BLaER1 (cell line): ENCODE measurements around the gene DNAH9.

Experiments used
- H3K27ac ChIP-seq: shearing (Covaris generic); formaldehyde crosslinking; 2 replicates; pipeline ENCODE4 v1.8.1; 2022
- H3K27me3 ChIP-seq: shearing (Covaris generic); formaldehyde crosslinking; 2 replicates; pipeline ENCODE4 v1.8.1; 2022
- H3K36me3 ChIP-seq: shearing (Covaris generic); formaldehyde crosslinking; 2 replicates; pipeline ENCODE4 v1.8.1; 2022
- H3K4me1 ChIP-seq: shearing (Covaris generic); formaldehyde crosslinking; 2 replicates; pipeline ENCODE4 v1.8.1; 2022
- H3K4me2 ChIP-seq: shearing (Covaris generic); formaldehyde crosslinking; 2 replicates; pipeline ENCODE4 v1.8.1; 2022
- H3K4me3 ChIP-seq: shearing (Covaris generic); formaldehyde crosslinking; 2 replicates; pipeline ENCODE4 v1.8.1; 2022
- H3K9ac ChIP-seq: shearing (Covaris generic); formaldehyde crosslinking; 2 replicates; pipeline ENCODE4 v1.8.1; 2022
- H3K9me3 ChIP-seq: shearing (Covaris generic); formaldehyde crosslinking; 2 replicates; pipeline ENCODE4 v1.8.1; 2022
- H4K20me1 ChIP-seq: shearing (Covaris generic); formaldehyde crosslinking; 2 replicates; pipeline ENCODE4 v1.8.1; 2022
- Cebpa-rat ChIP-seq: shearing (Covaris generic); IDR thresholded peaks from 2 replicates; pipeline ENCODE4 v1.8.1; 2022

The DNAH9 gene

DNA sequence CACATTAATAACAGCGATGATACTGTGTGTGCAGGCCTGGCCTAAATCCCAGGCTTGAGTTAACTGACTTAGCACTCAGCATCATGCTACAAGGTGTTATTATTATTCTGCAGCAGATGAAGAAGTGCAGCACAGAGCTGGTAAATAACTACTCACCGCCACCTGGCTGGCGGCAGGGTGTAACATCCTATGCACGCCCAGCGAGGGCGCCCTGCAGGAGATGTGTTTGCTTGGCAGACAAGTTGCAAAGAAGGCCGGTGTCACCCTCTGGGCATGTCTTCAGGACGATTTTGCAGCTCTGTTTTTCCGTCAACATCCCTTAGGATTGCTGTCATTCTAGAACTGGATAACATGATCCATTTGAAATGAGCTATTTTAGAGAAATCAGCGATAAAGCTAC, 30.1 kb downstream of the DNAH9 start:
- Histone ChIP-seq H3K27me3 (no peaks in the 10 kb centered on the region), H3K27ac (no peak overlapping the region), H3K4me1 (no peaks in the 10 kb centered on the region), H4K20me1 (no peaks in the 10 kb centered on the region), H3K9me3 (no peaks in the 10 kb centered on the region), H3K36me3 (no peaks in the 10 kb centered on the region), H3K4me2 (no peak overlapping the region), H3K4me3 (no peak overlapping the region), H3K9ac (no peak overlapping the region)
- TF ChIP-seq Cebpa-rat: no peak

DNA sequence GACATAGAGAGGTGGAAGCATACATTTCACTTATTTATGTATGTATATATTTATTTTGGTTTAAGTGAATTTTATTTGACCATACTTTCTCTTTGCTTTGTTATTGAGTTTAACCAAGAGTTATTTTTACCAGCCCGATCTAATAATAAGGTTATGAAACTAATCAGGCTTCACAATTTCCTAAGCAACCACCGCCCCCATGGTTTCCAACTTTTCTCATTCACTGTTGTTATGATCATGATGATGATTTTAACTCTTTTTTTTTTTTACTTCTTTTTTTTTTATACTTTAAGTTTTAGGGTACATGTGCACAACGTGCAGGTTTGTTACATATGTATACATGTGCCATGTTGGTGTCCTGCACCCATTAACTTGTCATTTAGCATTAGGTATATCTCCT, 30.6 kb downstream of the DNAH9 start:
- Histone ChIP-seq H3K27ac (no peak overlapping the region), H3K9ac (no peak overlapping the region), H3K36me3 (no peaks in the 10 kb centered on the region), H3K27me3 (no peaks in the 10 kb centered on the region), H3K9me3 (no peaks in the 10 kb centered on the region), H3K4me2 (no peak overlapping the region), H4K20me1 (no peaks in the 10 kb centered on the region), H3K4me3 (no peak overlapping the region), H3K4me1 (no peaks in the 10 kb centered on the region)
- no peak for TF ChIP-seq Cebpa-rat

DNA sequence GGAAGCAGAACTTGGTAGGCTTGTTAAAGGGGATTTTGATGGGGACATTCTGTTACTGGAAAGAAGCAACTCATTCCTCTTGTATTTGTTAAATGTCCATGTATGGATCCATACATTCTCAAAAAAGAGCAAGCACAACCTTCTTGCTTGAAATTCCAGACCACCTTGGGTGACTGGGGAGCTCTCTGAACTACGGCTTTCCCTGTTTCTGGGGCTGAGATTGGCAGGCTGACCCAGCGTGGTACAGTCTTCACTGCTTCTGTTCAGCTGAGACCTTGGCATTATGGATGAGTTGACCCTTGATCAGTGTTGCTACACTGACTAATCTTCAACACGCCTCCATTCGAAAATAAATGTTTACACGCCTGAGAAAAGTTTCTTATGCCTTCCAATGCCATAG, 38.5 kb downstream of the DNAH9 start:
- no peak overlapping the region for H3K4me2 ChIP-seq
- H3K27ac ChIP-seq: no peak overlapping the region
- H3K9me3 ChIP-seq: no peaks in the 10 kb centered on the region
- H3K4me1 ChIP-seq: no peaks in the 10 kb centered on the region
- no peaks in the 10 kb centered on the region for H4K20me1 ChIP-seq
- no peak overlapping the region for H3K4me3 ChIP-seq
- no peak for TF ChIP-seq Cebpa-rat
- H3K36me3 ChIP-seq: no peaks in the 10 kb centered on the region
- H3K9ac ChIP-seq: no peak overlapping the region
- H3K27me3 ChIP-seq: no peaks in the 10 kb centered on the region

DNA sequence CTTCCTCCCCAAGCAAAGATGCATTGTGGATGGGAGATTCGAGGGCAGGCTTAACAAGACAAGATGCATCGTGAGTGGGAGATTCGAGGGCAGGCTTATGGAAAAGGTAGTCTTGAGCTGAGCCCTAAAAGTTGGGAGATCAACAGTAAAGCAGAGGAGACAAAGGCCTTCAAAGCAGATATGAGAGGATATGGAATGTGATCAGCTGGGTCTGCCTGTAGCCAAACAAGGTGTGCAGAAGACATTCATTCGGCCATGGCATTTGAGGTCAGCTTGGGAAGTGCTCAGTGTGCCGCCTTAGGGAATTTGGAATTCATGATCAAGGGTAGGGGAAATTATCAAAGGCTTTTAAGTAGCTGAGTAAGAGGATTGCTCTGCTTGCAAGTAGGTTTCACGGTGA, 39.5 kb downstream of the DNAH9 start:
- no peaks in the 10 kb centered on the region for H3K9me3 ChIP-seq
- H4K20me1 ChIP-seq: no peaks in the 10 kb centered on the region
- H3K27ac ChIP-seq: no peak overlapping the region
- H3K4me3 ChIP-seq: no peak overlapping the region
- no peak overlapping the region for H3K9ac ChIP-seq
- no peak overlapping the region for H3K4me2 ChIP-seq
- TF ChIP-seq Cebpa-rat: no peak
- no peaks in the 10 kb centered on the region for H3K36me3 ChIP-seq
- no peaks in the 10 kb centered on the region for H3K27me3 ChIP-seq
- H3K4me1 ChIP-seq: no peaks in the 10 kb centered on the region

DNA sequence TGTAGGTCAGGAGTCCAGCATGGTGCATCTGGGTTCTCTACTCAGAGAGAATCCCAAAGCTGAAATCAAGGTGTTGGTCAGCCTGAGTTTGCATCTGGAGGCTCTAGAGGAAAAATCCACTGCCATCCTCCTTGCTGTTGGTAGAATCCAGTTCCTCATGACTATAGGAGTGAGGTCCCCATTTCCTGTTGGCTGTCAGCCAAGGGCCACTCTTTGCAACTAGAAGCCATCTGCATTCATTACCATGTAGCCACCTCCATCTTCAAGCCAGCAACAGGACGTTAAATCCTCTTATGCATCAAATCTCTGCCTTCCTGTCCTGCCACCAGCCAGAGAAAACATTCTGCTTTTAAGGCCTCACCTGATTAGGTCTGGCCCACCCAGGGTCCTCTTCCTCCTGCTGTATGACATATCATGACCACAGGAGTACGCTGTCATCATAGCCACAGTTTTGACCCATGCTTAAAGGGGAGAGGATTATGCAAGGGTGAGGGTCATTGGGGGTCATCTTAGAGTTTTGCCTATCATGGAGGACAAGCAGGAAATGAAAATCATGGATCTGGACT, 40.5 kb downstream of the DNAH9 start:
- no peak overlapping the region for H3K4me2 ChIP-seq
- no peak overlapping the region for H3K4me3 ChIP-seq
- H3K27me3 ChIP-seq: no peaks in the 10 kb centered on the region
- no peaks in the 10 kb centered on the region for H3K9me3 ChIP-seq
- H4K20me1 ChIP-seq: no peaks in the 10 kb centered on the region
- no peak overlapping the region for H3K27ac ChIP-seq
- H3K4me1 ChIP-seq: no peaks in the 10 kb centered on the region
- TF ChIP-seq Cebpa-rat: no peak
- H3K9ac ChIP-seq: no peak overlapping the region
- no peaks in the 10 kb centered on the region for H3K36me3 ChIP-seq

DNA sequence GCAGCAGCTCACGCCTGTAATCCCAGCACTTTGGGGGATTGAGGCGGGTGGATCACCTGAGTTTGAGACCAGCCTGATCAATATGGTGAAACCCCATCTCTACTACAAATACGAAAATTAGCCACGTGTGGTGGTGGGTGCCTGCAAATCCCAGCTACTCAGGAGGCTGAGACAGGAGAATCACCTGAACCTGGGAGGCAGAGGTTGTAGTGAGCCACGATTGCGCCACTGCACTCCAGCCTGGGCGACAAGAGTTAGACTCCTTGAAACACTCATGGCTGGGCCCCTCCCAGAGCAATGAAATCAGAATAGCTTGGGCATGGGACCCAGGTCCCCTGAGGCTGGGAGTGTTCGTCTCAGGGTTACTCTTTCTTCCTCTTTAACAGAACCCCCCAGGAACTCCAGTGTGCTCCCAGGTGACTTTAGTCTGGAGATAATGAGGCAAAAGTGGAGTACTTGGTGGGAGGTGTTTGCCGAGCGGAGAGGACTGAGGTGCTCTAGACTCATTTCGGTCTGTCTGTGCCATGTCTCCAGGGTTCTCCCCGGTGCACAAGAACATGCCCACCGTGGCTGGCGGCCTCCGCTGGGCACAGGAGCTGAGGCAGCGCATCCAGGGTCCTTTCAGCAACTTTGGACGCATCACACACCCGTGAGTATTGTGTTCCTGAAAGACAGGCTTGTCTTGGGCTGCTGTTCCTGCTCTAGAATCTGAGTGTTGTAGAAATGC, 41.6 kb downstream of the DNAH9 start:
- Histone ChIP-seq H3K4me2 (no peak overlapping the region), H4K20me1 (no peaks in the 10 kb centered on the region), H3K4me1 (no peaks in the 10 kb centered on the region), H3K36me3 (no peaks in the 10 kb centered on the region), H3K9ac (no peak overlapping the region), H3K27me3 (no peaks in the 10 kb centered on the region), H3K4me3 (no peak overlapping the region), H3K27ac (no peak overlapping the region), H3K9me3 (no peaks in the 10 kb centered on the region)
- TF ChIP-seq Cebpa-rat: no peak

DNA sequence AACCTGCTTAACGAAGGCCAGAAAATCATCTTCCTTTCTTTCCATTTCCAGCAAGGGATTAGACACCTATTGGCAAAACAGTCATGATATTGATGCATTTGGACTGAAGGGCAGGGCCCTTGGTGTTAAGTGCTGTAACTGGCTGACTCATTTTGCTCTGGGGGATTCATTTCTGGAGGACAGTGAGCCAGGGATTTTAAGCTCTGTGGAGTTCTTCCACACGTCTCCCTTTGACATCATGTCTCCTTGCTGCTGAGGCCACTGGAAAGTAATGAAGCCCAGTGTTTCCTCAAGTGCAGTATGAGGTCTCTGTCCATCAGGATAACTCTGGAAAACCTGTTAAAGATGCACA, 42.2 kb downstream of the DNAH9 start:
- H3K36me3 ChIP-seq: no peaks in the 10 kb centered on the region
- TF ChIP-seq Cebpa-rat: no peak
- H3K27ac ChIP-seq: no peak overlapping the region
- H3K4me3 ChIP-seq: no peak overlapping the region
- H3K4me1 ChIP-seq: no peaks in the 10 kb centered on the region
- H3K9me3 ChIP-seq: no peaks in the 10 kb centered on the region
- no peaks in the 10 kb centered on the region for H3K27me3 ChIP-seq
- no peak overlapping the region for H3K4me2 ChIP-seq
- no peaks in the 10 kb centered on the region for H4K20me1 ChIP-seq
- no peak overlapping the region for H3K9ac ChIP-seq

DNA sequence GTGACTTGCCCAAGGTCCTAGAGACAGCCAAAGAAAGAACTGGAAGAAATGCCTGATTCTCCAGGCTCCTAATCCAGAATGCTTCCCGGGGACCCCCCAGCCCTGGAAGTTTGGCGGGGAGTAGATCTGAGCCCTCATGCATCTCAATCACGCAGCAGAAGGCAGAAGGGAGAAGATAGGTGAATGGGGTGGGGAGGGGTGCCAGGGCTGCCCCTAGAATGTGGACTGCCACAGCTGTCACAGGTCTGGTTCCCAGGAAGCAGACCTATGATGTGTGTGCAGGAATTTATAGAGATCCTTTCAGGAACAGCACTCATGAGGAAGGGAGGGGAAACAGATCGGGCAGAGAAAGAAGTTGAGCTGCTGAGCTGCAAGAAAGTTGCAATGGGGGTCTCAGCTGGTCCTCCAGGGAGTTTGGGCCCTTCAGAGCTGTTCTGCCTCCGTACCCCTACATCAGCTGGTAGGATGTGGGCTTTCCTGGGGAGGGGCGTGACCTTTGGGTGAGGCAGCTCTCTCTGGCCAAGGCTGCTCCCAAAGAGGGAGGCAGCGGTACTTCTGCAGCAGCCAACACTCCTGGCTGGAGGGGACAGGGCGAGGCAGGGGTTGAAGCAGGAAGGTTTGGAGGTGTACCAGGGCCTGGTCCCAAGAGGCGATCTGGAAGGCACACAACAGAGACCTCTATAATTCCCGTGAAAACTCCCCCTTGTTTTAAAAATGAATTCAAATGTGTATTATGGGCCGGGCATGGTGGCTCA, 43.4 kb downstream of the DNAH9 start:
- no peak overlapping the region for H3K4me2 ChIP-seq
- no peaks in the 10 kb centered on the region for H3K9me3 ChIP-seq

DNA sequence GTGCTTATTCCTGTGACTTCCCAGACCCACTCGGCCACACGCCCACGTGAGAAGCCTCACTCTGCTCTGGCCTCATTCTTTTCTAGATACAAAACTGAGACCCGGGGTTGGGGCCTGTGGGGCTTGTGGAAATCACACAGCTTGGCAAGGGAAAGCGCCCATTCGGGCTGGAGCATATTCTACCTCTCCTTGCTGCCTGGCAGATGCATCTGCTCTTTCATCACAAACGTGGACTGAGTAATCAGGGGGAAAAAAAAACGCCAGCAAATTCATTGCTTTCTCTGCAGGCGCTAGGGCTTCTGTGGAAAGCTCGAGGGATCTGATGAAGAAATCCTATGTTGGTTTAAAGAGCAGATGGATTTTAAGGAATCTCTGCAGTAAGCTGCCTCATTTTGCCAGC, 44.4 kb downstream of the DNAH9 start:
- Histone ChIP-seq H3K4me1 (no peaks in the 10 kb centered on the region), H3K4me2 (no peak overlapping the region), H4K20me1 (no peaks in the 10 kb centered on the region), H3K27me3 (no peaks in the 10 kb centered on the region), H3K4me3 (no peak overlapping the region), H3K9me3 (no peaks in the 10 kb centered on the region), H3K36me3 (no peaks in the 10 kb centered on the region), H3K9ac (no peak overlapping the region), H3K27ac (no peak overlapping the region)
- TF ChIP-seq Cebpa-rat: no peak

More for the DNA sequence above, 43.4 kb downstream of the DNAH9 start:
- Histone ChIP-seq H3K27ac (no peak overlapping the region), H3K36me3 (no peaks in the 10 kb centered on the region), H3K4me1 (no peaks in the 10 kb centered on the region), H3K4me3 (no peak overlapping the region), H3K27me3 (no peaks in the 10 kb centered on the region), H3K9ac (no peak overlapping the region), H4K20me1 (no peaks in the 10 kb centered on the region)
- TF ChIP-seq Cebpa-rat: no peak

DNA sequence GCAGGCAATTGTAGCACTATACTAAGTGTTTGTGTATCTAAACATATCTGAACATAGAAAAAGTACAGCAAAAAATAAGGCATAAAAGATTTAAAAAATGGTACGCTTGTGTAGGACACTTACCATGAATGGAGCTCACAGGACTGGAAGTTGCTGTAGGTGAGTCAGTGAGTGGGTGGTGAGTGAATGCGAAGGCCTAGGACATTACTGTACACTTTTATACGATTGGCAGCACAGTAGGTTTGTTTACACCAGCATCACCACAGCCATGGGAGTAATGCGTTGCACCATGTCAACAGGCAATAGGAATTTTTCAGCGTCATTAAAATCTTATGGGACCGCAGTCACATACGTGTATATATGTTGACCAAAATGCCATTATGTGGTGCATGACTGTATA, 45.6 kb downstream of the DNAH9 start:
- no peak overlapping the region for H3K9ac ChIP-seq
- TF ChIP-seq Cebpa-rat: no peak
- no peaks in the 10 kb centered on the region for H3K36me3 ChIP-seq
- no peaks in the 10 kb centered on the region for H3K9me3 ChIP-seq
- H3K4me1 ChIP-seq: no peaks in the 10 kb centered on the region
- no peaks in the 10 kb centered on the region for H3K27me3 ChIP-seq
- H4K20me1 ChIP-seq: no peaks in the 10 kb centered on the region
- H3K4me3 ChIP-seq: no peak overlapping the region
- no peak overlapping the region for H3K4me2 ChIP-seq
- no peak overlapping the region for H3K27ac ChIP-seq
